Hematopoietic multipotent progenitor cell treated with erythropoietin and hydrocortisone succinate and interleukin-3 and kit ligand, for 17 days (in vitro differentiated cells): ENCODE data around the gene ZNF284.
A peak's percentile ranks its signal among the peaks of the same experiment; 100 is the strongest.
"Not testable (repeated sequence)": the region's sequence is repeated elsewhere in the genome, so short reads cannot be mapped to it uniquely, and the experiment has no call there.

Source experiments
- DNase-seq: peaks from one replicate; pipeline ENCODE4 v3.0.0-alpha.2; 2015; ENCODE audit warnings: low spot score

The ZNF284 gene

GRCh38 chr19:44111910-44112463 lies 40.0 kb downstream of the ZNF284 start:
- peak; percentile 37 for DNase-seq

- no peak for DNase-seq
Observed at GRCh38 chr19:44112802-44113137, 40.8 kb downstream of the ZNF284 start.

- peak; percentile 97 for DNase-seq
Observed at GRCh38 chr19:44113138-44113783, 41.3 kb downstream of the ZNF284 start, which contains the start of gene ZNF225. ZNF225 (plus strand) TSS chr19:44113399; CDS start chr19:44115828, 2,429 bp downstream.

GRCh38 chr19:44113784-44114390 lies 41.9 kb downstream of the ZNF284 start:
- DNase-seq: peak; percentile 10

GRCh38 chr19:44121162-44121561 lies 49.2 kb downstream of the ZNF284 start:
- not testable (repeated sequence) for DNase-seq

- DNase-seq: no peak
Observed at GRCh38 chr19:44131955-44132354, 60.0 kb downstream of the ZNF284 start.
